HG03342 (cell line): ENCODE measurements around the gene C1R.
"Not testable (repeated sequence)": the region's sequence is repeated elsewhere in the genome, so short reads cannot be mapped to it uniquely, and the experiment has no call there.

Source experiments
- ATAC-seq: cut with Tn5 transposase; IDR thresholded peaks from one replicate; pipeline ENCODE4 v1.9.1; 2021; ENCODE audit warnings: mild to moderate bottlenecking, moderate library complexity; ENCODE audit not compliant: unreplicated experiment

C1R gene

DNA sequence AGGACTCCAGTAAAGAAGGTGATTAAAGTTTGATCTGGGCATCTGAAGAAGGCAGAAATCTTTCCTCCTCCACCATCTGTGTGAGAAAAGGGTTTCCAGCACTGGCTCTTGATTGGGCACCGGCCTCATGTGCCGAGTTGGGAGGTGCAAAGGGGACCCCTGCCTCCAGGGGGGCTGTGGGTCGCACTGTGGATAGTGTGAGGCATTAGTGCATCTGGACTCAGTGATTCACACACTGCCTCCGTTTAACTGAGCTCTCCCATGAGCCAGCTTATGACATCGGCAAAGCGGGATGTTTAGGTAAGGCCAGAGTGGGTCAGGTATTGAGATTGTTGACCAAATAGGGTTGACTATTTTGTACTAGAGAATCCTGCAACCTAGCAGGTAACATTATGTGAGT, 22.9 kb downstream of the C1R start:
- ATAC-seq: no peak

DNA sequence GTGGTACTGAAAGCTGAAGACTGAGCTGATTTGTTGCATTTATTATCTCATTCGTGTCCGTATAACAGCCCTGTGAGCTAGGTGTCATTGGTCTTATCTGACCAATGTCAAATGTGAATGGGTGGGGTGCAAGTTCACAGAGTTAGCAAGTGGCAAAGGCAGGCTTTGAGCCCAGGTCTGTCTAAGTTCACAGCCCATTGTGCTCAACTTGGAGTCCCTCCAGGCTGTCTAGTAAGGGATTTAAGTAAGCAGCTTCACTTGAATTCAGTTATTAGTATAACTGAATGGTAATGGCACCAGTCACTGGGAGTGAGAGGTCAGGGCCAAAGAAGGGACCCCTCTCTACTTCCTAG, 23.3 kb downstream of the C1R start:
- no peak for ATAC-seq

DNA sequence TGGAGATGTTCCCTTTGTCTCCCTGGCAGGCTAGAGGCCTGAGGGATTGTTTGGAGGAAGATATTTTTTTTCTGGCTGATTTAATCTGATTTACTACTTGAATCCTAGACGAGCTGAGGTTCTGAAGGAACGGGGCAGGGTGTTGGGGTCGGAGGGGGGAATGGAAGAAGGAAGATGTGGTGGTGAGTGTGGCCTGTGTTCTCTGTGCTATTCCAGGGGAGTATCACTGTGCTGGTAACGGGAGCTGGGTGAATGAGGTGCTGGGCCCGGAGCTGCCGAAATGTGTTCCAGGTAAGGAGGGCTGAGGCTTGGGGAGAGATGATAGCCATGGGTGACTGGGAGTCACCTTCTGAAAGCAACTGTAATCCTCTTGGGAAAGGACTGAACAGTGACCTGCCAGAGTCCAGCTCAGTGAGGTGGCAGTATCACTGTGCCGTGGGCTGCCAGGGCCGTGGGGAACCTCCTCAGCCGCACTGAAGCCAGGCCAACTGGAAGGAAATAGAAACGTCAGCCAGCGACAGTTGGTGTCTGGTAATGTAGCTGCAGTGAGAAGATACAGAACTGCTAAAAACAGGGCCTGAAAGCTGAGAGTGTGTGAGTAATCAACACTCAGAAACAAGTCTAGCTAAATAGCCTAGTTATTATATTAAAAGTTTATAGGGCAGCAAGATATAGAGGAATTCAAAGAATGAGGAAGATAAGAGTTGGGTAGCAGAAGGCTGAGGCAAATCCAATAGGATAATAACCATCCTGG, 23.8 kb downstream of the C1R start:
- ATAC-seq: no peak

DNA sequence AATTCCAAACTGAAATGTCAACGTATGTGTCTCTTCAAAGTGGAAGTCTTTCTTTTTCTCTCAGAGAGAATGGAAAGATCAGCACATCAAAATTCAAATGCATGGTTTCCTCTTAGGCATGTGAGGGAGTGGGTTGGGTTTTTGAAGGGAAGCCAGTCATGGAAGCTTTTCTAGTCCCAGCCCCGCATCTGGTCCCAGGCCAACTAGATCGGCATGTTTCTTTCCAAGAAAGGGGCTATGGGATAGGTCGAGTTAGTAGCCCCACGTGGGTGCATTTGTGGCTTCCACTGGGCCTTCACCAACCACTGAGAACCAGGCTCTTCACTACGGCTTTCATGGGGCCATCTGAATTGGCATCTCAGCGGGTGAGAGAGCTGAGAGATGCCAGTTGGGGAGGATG, 25.1 kb downstream of the C1R start:
- ATAC-seq: no peak

DNA sequence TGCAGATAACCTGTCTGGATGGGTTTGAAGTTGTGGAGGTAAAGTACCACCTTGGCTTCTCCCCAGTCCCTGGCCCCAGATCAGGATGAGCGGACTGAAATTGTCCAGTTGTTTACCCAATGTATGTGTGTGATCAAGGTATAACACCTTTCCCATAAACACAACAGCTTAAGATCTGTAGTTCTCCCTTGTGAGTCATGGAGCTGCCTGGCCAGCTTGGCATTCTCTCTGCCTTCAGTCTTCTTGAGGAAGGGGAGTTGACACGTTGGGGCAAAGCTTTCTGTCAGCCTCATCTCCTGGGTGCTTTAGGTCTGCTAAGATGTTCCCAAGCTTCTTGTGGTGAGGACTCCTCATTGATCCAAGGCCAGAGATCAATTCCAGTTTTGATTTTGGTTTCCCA, 25.6 kb downstream of the C1R start:
- ATAC-seq: no peak

DNA sequence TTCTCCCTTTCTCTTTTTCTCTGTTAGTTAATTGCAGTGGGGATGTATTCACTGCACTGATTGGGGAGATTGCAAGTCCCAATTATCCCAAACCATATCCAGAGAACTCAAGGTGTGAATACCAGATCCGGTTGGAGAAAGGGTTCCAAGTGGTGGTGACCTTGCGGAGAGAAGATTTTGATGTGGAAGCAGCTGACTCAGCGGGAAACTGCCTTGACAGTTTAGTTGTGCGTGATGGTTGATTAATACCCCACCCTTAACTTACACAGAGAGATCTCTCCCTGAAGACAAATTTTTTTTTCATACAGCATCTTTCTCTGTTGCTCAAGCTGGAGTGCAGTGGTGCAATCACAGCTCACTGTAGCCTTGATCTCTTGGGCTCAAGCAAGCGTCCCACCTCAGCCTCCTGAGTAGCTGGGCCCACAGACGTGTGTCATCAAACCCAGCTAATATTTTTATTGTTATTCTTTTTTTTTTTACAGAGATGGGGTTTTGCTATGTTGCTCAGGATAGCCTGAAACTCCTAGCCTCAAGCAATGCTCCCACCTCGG, 27.1 kb downstream of the C1R start:
- no peak for ATAC-seq

DNA sequence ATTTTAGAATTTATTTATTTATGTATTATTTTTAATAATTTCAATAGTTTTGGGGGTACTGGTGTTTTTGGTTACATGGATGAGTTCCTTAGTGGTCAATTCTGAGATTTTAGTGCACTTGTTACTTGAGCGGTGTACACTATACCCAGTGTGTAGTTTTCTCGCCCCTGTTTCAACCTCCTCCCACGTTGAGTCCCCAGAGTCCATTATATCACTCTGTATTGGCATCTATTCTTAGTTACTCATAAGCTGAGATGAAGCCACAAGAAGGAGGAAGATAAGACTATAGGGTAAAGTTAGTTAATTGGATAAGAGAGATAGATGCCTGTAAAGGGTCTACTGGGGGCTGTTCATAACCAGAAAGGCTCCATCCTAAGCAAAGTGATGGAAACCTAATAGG, 27.7 kb downstream of the C1R start:
- no peak for ATAC-seq

DNA sequence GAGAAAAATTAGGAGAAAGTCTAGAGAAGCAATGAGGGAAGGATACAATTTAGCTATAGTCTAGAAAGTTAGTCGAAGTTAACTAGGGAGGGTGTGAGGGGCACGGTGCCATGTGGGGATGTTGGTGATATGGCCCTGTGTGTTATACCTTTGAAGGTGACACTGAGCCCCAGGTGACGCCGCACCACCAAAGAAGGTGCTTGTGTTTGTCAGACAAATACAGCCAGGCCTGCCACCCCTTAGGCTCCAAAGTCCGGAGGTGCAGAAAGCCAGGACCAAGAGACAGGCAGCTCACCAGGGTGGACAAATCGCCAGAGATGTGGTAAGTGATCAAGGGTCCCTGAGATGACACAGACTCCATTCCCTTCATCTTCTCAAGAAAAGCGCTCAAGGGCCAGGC, 30.6 kb downstream of the C1R start:
- ATAC-seq: no peak

DNA sequence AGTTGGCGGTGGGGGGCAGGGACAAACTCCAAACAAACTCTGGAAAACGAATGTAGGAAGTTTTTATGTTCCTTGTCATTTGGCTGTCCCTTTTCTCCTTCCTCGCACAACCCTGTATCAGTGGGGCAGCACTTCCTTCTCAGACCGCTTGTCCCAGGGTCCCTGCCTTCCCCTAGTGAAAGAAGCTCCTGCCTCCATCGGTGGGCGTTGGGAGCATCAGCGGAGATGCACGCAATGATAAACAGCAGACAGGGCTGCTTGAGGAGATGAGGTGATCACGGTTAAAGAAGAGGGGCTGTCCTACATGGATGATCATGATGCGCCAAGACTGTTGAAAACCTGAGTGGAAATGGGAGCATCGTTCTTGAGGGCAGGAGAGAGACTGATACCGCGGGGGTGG, 31.1 kb downstream of the C1R start:
- ATAC-seq: no peak

DNA sequence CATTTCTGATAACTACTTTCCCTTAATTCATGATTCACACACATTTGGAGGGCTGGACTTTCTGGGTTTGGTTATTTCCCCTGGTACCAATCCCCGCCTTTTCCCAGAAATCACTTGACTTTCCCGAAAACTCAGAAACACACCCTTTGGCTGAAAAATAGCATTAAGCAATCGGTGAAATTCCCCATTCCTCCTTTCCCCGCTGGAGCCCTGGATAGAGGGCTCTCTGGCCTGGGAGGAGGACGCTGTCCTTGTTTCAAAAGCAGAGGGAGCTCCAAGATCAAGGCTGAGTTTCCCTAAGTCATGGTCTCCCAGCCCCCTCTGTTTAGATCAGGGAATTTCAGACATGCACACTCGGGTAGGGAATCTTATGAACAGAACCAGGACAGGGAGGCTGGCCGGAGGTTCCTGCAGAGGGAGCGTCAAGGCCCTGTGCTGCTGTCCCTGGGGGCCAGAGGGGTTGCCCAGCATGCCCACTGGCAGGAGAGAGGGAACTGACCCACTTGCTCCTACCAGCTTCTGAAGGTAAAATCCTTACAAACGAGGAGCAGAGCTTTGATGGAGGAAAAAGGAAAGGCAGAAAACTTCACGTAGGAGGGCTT, 31.8 kb downstream of the C1R start, which contains the start of gene C1S:
TSS of gene C1S (plus strand) at position 366 of the 602 bp plus-strand sequence. CDS start 1,195 bp downstream, outside the sequence.
- ATAC-seq: no peak

DNA sequence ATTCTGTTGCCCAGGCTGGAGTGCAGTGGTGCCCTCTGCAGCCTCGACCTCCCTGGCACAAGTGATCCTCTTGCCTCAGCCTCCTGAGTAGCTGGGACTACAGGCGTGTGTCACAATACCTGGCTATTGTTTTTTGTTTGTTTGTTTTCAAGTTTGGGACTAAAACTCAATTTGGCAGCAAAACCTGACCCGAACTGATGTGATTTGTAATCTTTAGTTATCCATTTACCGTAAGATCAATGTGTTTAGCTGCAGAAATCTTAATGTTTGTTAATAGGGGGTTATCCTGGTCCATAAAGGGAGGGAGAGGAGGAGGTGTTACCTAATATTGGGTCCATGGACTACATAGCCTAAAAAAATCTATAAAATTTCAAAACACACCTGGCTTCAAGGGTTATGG, 32.5 kb downstream of the C1R start:
- ATAC-seq: no peak

DNA sequence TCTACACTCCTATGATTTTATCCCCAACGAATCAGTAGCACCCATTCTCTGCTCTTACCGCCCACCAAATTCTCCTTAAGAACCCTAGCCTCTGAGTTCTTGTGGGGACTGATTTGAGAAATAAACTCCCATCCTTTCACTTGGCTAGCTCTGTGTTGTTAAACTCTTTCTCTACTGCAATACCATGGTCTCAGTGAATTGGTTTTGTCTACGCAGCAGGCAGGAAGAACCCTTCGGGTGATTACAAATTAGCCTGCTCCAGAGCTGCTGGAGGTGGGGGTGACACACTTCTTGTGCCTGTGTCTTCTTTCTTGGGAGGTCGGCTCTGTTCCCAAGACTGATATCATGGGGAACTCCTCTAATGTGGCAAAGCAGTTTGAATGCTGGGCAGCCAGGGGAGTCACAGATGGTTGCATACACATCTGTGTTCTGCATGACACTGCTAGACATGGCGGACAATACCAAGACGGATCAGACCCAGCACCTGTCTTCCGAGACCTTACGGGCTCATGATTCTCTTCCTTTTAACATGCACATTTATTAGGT, 33.3 kb downstream of the C1R start:
- no peak for ATAC-seq

DNA sequence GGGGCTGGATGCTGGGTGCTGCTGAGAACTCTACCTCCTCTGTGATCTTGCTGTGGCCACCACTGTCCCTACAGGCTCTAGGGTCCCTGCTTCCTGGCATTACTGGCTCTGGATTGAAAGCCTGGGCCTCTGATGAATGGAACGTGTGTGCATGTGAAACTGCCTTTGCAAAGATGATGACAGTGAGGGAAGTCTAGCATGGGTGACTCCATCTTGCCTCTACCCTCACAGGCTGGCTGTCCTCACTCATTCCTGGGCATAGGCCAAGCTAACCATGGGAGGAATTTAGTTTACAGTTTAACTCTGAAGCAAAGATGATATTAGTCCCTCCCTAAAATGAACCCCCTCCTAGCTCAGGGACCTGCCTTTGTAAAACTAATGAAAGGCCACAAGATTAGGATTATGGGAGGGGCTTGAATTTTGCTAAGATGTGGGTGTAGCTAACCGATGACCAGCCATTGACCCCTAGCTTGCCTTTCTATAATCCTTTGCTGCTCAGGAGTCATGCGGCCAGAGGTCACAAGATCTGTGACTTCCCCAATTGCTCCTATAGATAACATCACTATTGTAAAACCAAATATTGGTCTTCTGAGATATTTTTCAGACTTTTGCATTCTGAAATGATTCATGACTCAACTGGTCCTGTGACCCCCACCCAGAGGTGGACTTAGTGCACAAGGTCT, 33.9 kb downstream of the C1R start:
- ATAC-seq: no peak

DNA sequence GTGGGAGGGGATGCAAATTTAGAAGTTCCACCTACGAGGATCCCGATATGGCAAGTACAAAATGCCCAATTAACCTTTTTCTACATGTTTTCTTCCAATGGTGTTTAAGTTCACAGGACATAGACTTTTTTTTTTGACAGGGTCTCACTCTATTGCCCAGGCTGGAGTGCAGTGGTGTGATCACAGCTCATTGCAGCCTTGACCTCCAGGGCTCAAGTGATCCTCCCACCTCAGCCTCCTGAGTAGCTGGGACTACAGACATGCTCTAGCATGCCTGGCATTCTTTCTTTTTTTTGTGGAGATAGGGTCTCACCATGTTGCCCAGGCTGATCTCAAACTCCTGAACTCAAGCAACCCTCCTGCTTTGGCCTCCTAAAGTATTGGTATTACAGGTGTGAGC, 36.5 kb downstream of the C1R start:
- ATAC-seq: not testable (repeated sequence)

DNA sequence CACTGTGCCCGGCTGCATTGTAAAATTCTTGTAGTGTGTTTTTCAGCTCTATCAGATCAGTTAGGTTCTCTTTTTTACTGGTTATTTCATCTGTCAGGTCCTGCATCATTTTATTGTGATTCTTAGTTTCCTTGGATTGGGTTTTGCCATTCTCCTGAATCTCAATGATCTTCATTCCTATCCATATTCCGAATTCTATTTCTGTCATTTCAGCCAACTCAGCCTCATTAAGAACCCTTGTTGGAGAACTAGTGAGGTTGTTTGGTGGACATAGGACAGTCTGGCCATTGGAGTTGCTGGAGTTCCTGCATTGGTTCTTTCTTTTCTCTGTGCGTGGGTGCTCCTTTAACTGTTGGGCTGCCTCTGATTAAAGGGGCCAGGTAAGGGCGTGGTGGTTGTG, 37.3 kb downstream of the C1R start:
- ATAC-seq: no peak

DNA sequence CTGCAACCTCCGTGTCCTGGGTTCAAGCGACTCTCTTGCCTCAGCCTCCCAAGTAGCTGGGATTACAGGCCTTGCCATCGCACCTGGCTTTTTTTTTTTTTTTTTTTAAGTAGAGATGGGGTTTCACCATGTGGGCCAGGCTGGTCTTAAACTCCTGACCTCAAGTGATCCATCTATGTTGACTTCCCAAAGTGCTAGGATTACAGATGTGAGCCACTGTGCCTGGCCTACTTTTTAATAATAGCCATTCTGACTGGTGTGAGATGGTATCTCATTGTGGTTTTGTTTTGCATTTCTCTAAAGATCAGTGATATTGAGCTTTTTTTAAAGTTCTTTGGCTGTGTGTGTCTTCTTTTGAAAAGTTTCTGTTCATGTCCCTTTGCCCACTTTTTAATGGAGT, 42.3 kb downstream of the C1R start:
- not testable (repeated sequence) for ATAC-seq

DNA sequence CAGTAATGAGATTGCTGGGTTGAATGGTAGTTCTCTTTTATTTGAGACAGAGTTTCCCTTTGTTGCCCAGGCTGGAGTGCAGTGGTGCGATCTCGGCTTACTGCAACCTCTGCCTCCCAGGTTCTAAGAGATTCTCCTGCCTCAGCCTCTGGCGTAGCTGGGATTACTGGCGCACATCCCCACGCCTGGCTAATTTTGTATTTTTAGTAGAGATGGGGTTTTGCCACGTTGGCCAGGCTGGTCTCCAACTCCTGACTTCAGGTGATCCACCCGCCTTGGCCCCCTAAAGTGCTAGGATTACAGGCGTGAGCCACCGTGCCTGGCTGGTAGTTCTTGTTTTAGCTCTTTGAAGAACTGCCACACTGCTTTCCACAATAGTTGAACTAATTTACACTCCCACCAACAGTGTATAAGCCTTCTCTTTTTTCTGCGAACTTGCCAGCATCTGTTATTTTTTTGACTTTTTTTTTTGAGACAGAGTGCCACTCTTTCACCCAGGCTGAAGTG, 42.7 kb downstream of the C1R start:
- not testable (repeated sequence) for ATAC-seq

DNA sequence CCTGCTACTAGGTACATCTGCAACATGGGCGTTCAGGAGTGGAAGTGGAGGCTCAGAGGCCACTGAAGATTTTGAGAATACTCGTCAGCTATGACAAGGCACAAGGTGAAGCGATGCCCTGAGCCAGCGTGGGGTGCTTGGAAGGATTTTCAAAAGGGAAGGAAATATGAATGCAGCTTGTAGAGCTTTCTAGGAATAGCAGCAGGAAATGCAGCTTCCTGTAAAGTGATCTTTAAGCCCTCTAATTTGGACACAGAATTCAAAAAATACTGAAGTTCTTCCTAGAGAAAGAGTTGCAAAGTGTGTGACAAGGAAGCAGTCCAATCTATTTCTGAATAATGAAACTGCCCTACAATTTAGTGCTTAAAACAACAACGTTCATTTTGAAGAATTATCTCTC, 44.9 kb downstream of the C1R start:
- no peak for ATAC-seq

DNA sequence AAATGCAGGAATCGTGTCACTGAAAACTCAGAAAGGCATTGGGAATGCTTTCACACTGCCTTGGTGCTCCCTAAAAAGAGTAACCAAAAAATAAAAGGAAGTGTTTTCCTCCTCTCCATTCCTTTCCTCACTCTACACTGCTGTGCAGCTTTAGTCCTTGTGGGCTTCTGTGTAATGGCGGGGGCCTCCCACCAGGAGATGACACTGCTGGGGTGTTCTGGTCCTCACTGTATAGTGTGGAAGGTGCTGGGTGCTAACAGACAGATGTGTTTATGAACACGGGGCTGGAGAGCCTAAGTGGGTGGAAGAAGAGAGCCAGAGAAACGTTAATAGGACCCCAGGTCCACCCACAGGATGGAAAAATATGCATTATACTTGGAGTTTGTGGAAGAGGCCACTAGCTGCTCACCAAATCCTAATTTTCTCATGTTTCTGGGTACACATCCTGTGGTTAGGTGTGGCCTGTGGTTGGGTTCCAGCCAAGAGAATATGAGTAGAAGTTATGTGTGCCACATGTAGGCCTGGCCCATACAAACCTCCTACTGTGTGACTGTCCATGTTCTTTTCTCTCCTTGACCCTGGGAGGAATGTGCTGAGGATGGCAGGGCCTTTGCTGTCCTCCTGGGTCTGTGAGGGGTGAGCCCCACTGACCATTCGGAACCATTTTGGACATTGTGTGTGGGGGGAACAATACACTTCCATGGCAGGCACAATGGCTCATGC, 45.7 kb downstream of the C1R start:
- ATAC-seq: no peak

DNA sequence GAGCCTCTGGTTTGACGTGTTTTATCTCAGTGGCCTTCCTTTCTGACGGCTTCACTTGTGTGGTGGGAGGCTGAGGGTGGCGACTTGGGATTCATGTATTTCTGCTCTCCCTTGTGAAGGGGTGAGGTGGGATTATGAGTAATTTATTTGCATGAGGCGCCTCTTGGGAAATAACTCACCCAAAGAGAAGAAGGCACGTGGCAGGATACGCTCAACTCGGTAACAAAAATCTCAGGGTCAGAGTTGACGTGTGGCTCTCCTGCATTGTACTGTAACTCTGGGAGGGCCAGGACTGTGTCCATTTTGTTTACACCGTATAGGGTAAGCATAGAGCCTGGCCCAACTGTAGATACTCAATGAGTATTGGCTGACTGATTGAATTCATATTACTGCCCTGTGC, 46.3 kb downstream of the C1R start:
- no peak for ATAC-seq

DNA sequence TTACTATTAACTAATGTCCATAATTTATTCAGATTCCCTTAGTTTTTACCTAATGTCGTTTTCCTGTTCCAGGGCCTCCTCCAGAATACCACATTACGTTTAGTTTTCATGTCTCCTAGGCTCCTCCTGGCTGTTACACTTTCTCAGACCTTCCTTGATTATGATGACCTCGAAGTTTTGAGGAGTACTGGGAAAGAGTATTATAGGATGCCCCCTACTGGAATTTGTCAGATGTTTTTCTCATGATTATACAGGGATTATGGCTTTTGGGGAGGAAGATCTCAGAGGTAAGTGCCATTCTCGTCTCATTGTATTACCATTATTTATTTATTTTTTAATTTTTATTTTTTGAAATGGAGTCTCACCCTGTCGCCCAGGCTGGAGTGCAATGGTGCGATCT, 49.4 kb downstream of the C1R start:
- no peak for ATAC-seq
